GM21423 (cell line): ENCODE data around the gene RABL2B.
"Not testable (repeated sequence)": the region's sequence is repeated elsewhere in the genome, so short reads cannot be mapped to it uniquely, and the experiment has no call there.

ENCODE experiments used
- ATAC-seq: cut with Tn5 transposase; IDR thresholded peaks from one replicate; pipeline ENCODE4 v1.9.1; 2021; ENCODE audit warnings: mild to moderate bottlenecking, moderate library complexity; ENCODE audit not compliant: unreplicated experiment

The RABL2B gene

GRCh38 chr22:50783033-50783879, at the start of gene RABL2B:
TSS of gene RABL2B (minus strand) at chr22:50783636. CDS start at chr22:50782294, 1,342 bp downstream.
- ATAC-seq, result peak; percentile 87

GRCh38 chr22:50786936-50787335, 3.5 kb upstream of the RABL2B start:
- ATAC-seq, result not testable (repeated sequence)

DNA sequence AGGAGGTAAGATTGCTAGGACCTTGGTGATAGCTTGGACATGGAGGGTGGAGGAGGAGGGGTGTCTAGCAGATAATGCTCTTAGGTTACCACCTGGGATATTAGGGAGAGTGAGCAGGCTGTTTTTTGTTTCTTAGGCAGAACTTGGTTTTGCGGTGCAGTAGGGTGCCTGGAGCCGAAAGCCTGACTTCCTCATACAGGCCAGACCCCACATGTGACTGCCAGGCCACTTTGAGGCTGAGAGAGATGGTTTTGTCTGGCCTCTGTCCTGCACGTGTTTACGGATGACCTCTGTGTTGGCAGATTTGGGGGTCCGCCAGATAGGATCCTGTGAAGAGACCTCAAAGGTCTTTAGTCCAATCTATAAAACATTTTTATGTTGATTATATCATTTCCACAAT, 1.9 kb upstream of the RABL2B start:
- ATAC-seq, result not testable (repeated sequence)

- ATAC-seq, result peak; percentile 41
Observed at GRCh38 chr22:50783880-50784276, 442 bp upstream of the RABL2B start.

GRCh38 chr22:50782253-50782652, 1.2 kb downstream of the RABL2B start:
- ATAC-seq, result not testable (repeated sequence)

- ATAC-seq, result not testable (repeated sequence)
Observed at GRCh38 chr22:50780244-50780643, 3.2 kb downstream of the RABL2B start.

DNA sequence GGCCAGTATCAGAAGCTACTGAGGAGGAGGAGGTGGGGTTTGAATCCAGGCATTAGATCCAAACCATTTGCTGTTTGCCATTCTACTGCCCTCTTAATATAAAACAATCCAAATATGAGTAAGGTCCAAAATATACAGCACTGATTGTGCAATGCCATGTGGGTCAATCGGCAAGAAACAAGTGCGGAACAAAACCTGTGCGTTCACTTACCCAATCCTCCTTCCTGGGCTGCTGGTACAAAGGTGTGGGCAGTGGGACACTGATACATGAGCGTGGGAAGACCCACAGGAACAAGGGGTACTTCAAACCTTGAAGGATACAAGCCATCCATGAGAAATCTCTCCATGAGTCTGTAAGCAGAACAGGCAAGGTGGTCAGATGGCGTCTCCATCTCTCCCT, 5.8 kb downstream of the RABL2B start:
- not testable (repeated sequence) for ATAC-seq

DNA sequence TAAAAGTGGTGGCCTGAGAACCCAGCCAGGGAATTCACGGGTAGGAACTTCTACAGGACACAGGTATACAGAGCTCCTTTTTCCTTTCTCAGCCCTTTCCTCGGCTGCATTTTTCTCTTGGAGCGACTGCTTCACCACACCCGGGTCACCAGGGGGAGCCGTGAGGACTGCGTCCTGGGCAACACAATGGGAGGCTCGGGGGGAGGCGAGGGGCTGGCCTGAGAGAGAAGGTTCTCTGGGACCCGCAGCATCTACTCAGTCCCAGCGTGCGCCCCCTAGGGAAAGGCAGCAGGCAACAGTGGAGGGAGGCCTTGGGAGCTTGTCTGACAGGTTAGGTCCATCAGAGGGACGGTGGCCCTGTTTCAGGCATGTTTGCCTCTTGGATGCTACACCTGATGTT, 8.3 kb downstream of the RABL2B start:
- ATAC-seq, result not testable (repeated sequence)

GRCh38 chr22:50764288-50764687, 19.1 kb downstream of the RABL2B start:
- ATAC-seq, result not testable (repeated sequence)

- ATAC-seq, result not testable (repeated sequence)
Observed at GRCh38 chr22:50761829-50762228, 21.6 kb downstream of the RABL2B start.

DNA sequence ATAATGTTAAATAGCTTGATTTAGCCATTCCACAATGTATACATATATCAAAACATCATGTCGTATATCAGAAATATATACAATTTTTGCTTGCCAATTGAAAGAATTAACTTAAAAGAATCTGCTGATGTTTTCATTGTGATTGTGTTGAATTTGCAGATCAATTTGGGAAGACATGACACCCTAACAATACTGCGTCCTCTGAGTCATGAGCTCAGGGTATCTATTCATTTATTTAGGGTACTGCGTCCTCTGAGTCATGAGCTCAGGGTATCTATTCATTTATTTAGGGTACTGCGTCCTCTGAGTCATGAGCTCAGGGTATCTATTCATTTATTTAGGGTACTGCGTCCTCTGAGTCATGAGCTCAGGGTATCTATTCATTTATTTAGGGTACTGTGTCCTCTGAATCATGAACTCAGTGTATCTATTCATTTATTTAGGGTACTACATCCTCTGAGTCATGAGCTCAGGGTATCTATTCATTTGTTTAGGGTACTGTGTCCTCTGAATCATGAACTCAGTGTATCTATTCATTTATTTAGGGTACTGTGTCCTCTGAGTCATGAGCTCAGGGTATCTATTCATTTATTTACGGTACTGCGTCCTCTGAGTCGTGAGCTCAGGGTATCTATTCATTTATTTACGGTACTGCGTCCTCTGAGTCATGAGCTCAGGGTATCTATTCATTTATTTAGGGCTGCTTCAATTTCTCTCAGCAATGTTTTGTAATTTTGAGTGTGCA, 23.7 kb downstream of the RABL2B start:
- ATAC-seq, result not testable (repeated sequence)

DNA sequence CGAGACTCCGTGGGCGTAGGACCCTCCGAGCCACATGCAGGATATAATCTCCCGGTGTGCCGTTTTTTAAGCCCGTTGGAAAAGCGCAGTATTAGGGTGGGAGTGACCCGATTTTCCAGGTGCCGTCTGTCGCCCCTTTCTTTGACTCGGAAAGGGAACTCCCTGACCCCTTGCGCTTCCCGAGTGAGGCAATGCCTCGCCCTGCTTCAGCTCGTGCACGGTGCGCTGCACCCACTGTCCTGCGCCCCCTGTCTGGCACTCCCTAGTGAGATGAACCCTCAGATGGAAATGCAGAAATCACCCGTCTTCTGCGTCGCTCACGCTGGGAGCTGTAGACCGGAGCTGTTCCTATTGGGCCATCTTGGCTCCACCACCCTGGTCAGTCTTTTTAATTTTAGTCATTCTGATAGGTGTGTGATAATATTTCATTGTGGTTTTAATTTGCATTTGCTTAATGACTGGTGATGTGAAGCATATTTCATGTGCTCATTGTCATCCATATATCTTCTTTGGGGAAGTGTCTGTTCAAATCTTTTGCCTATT, 26.4 kb downstream of the RABL2B start:
- ATAC-seq, result not testable (repeated sequence)

DNA sequence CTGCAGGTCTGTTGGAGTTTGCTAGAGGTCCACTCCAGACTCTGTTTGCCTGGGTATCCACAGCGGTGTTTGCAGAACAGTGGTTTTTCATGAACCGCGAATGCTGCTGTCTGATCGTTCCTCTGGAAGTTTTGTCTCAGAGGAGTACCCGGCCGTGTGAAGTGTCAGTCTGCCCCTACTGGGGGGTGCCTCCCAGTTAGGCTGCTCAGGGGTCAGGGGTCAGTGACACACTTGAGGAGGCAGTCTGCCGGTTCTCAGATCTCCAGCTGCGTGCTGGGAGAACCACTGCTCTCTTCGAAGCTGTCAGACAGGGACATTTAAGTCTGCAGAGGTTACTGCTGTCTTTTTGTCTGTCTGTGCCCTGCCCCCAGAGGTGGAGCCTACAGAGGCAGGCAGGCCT, 27.0 kb downstream of the RABL2B start:
- ATAC-seq, result not testable (repeated sequence)

GRCh38 chr22:50755251-50755650, 28.2 kb downstream of the RABL2B start:
- not testable (repeated sequence) for ATAC-seq

DNA sequence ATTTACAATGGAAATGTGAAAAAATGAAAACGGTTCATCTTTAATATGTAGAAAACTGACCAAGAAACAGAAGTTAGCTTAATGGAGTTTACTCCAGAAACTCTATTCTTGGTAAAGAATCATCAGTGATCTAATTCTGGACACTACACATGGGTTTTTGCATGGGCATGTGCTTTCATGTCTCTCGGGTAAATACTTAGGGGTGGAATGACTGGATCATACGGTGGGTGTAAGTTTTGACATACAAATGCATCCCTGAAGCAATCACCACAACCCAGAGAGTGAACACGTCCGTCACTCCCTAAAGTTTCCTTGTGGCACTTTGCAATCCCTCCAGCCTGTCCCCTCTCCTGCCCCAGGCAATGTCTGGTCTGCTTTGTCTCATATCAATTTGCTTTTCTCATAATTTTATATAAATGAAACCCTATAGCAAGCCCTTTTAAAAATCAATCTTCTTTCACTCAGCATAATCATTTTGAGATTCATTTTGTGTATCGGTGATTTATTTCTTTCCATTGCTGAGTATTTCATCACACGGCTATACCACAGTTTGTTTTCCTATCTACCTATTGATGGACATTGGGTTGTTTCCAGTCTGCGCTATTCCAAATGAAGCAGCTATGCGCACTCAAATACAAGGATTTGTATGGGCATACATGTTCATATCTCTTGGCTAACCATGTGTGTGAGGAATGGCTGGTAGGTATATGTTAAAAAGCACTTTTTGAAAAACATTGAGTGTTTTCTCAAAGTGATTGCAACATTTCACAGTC, 33.9 kb downstream of the RABL2B start:
- ATAC-seq, result not testable (repeated sequence)

DNA sequence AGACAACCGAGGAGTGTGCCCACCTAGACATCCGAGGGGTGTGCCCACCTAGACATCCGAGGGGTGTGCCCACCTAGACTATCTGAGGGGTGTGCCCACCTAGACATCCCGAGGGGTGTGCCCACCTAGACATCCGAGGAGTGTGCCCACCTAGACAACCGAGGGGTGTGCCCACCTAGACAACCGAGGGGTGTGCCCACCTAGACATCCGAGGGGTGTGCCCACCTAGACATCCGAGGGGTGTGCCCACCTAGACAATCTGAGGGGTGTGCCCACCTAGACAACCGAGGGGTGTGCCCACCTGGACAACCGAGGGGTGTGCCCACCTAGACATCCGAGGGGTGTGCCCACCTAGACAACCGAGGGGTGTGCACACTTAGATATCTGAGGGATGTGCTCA, 34.8 kb downstream of the RABL2B start:
- not testable (repeated sequence) for ATAC-seq

- not testable (repeated sequence) for ATAC-seq
Observed at GRCh38 chr22:50747521-50747920, 35.9 kb downstream of the RABL2B start.

GRCh38 chr22:50744424-50744823, 39.0 kb downstream of the RABL2B start:
- ATAC-seq, result not testable (repeated sequence)

DNA sequence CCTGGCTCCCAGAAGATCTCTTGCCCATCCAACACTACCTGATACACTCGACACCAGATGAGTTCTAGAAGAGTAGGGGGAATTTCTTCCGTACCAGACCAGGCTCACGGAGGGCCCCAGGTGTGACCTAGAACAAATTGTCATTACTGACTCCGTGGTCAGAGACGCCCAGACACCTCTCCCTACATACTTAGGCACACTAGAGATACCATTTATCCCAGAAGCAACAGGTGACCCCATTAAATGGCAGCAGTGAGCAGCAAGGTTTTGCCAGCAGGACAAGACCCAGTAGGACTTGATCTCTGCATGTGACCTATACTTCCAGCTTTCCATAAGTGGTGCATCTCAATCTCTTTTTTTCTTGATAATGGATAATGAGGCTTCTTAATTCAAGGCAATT, 42.7 kb downstream of the RABL2B start:
- ATAC-seq, result not testable (repeated sequence)

- no peak for ATAC-seq
Observed at GRCh38 chr22:50739894-50740293, 43.5 kb downstream of the RABL2B start.

DNA sequence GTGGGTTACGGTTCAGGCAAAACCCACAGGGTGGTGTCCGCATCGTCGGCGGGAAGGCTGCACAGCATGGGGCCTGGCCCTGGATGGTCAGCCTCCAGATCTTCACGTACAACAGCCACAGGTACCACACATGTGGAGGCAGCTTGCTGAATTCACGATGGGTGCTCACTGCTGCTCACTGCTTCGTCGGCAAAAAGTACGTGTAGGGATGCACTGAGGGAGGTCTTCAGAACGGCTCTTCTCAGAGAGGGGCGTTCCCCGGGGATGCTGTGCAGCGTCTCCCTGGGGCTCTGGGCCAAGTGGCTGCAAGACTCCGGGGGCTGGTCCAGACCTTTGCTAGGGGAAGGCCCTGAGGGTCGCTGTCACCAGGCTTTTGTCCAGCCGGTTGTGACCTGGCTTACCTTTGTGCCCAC, 44.2 kb downstream of the RABL2B start:
- no peak for ATAC-seq
